GM19238 (cell line): ENCODE results near the gene KRTAP6-1.

Source experiments
- DNase-seq: peaks from one replicate; pipeline ENCODE4 v3.0.0; 2011; ENCODE audit warnings: low spot score; ENCODE audit not compliant: insufficient read length

KRTAP6-1 gene

GRCh38 chr21:30613836-30614235, at the start of gene KRTAP6-1:
Gene KRTAP6-1 (minus strand): TSS chr21:30613930. CDS start chr21:30613904, 26 bp downstream.
- no peak for DNase-seq

- DNase-seq: no peak
Measured at GRCh38 chr21:30652891-30653290, 39.2 kb upstream of the KRTAP6-1 start.

- DNase-seq: no peak
Measured at GRCh38 chr21:30646904-30647414, 33.2 kb upstream of the KRTAP6-1 start.

GRCh38 chr21:30642564-30642963, 28.8 kb upstream of the KRTAP6-1 start, which contains the start of gene KRTAP20-3:
Gene KRTAP20-3 (plus strand): TSS chr21:30642864.
- no peak for DNase-seq

GRCh38 chr21:30638686-30639085, 25.0 kb upstream of the KRTAP6-1 start:
- DNase-seq: no peak

- DNase-seq: no peak
Measured at GRCh38 chr21:30634906-30635305, 21.2 kb upstream of the KRTAP6-1 start, which contains the start of gene KRTAP20-2. Gene KRTAP20-2 (plus strand): TSS chr21:30635206. CDS start chr21:30635264, 58 bp downstream.

- no peak for DNase-seq
Measured at GRCh38 chr21:30629200-30629599, 15.5 kb upstream of the KRTAP6-1 start.

GRCh38 chr21:30628109-30628508, 14.4 kb upstream of the KRTAP6-1 start:
- DNase-seq: no peak

GRCh38 chr21:30625449-30626165, 11.9 kb upstream of the KRTAP6-1 start:
- DNase-seq: no peak

- no peak for DNase-seq
Measured at GRCh38 chr21:30623362-30623761, 9.6 kb upstream of the KRTAP6-1 start.

- DNase-seq: no peak
Measured at GRCh38 chr21:30620522-30620921, 6.8 kb upstream of the KRTAP6-1 start, which contains the start of gene KRTAP20-4. Gene KRTAP20-4 (plus strand): TSS chr21:30620627.

GRCh38 chr21:30620080-30620479, 6.3 kb upstream of the KRTAP6-1 start:
- DNase-seq: no peak

GRCh38 chr21:30616125-30616524, 2.4 kb upstream of the KRTAP6-1 start, which contains the start of gene KRTAP20-1:
Gene KRTAP20-1 (plus strand): TSS chr21:30616425. CDS start chr21:30616455, 30 bp downstream.
- DNase-seq: no peak

GRCh38 chr21:30615199-30615598, 1.5 kb upstream of the KRTAP6-1 start:
- DNase-seq: no peak

- no peak for DNase-seq
Measured at GRCh38 chr21:30612132-30612531, 1.6 kb downstream of the KRTAP6-1 start.

GRCh38 chr21:30605968-30606367, 7.8 kb downstream of the KRTAP6-1 start:
- no peak for DNase-seq

GRCh38 chr21:30600787-30601186, 12.9 kb downstream of the KRTAP6-1 start, which contains the start of gene KRTAP22-1:
Gene KRTAP22-1 (plus strand): TSS chr21:30601087.
- no peak for DNase-seq

- DNase-seq: no peak
Measured at GRCh38 chr21:30598802-30599201, 14.9 kb downstream of the KRTAP6-1 start, which contains the start of gene KRTAP6-2. Gene KRTAP6-2 (minus strand): TSS chr21:30598902. CDS start chr21:30598874, 28 bp downstream.

- no peak for DNase-seq
Measured at GRCh38 chr21:30592140-30592539, 21.6 kb downstream of the KRTAP6-1 start, which contains the start of gene KRTAP6-3. Gene KRTAP6-3 (plus strand): TSS chr21:30592440. CDS start chr21:30592446, 6 bp downstream.

- DNase-seq: no peak
Measured at GRCh38 chr21:30590297-30590696, 23.4 kb downstream of the KRTAP6-1 start, which contains the start of gene KRTAP22-2. Gene KRTAP22-2 (minus strand): TSS chr21:30590397.

- no peak for DNase-seq
Measured at GRCh38 chr21:30582870-30583269, 30.9 kb downstream of the KRTAP6-1 start.

- DNase-seq: no peak
Measured at GRCh38 chr21:30580132-30580531, 33.6 kb downstream of the KRTAP6-1 start.
